ENCODE results near the gene ZNF524.
A peak's percentile ranks its signal among the peaks of the same experiment; 100 is the strongest.

ZNF524 gene

GRCh38 chr19:55603115-55603514 lies 3.0 kb downstream of the ZNF524 start:
- no peak for DNase-seq

- DNase-seq, result no peak
Observed at GRCh38 chr19:55603581-55604292, 3.6 kb downstream of the ZNF524 start.

- DNase-seq, result peak; percentile 99
Observed at GRCh38 chr19:55605207-55605636, 5.1 kb downstream of the ZNF524 start.

GRCh38 chr19:55605637-55606470 lies 5.8 kb downstream of the ZNF524 start, which contains the start of gene ZNF865:
ZNF865 (plus strand) TSS chr19:55605647; CDS start chr19:55613619, 7,972 bp downstream.
- peak; percentile 87 for DNase-seq

GRCh38 chr19:55606471-55606787 lies 6.3 kb downstream of the ZNF524 start:
- no peak for DNase-seq

- DNase-seq, result no peak
Observed at GRCh38 chr19:55606817-55607216, 6.7 kb downstream of the ZNF524 start.

GRCh38 chr19:55609326-55609725 lies 9.2 kb downstream of the ZNF524 start:
- DNase-seq, result no peak

GRCh38 chr19:55611300-55611982 lies 11.4 kb downstream of the ZNF524 start:
- DNase-seq, result no peak

GRCh38 chr19:55611983-55612645 lies 12.0 kb downstream of the ZNF524 start:
- DNase-seq, result no peak

GRCh38 chr19:55613396-55613795 lies 13.3 kb downstream of the ZNF524 start:
- DNase-seq, result no peak

GRCh38 chr19:55613930-55614710 lies 14.0 kb downstream of the ZNF524 start:
- no peak for DNase-seq

- no peak for DNase-seq
Observed at GRCh38 chr19:55614711-55615542, 14.8 kb downstream of the ZNF524 start.

- DNase-seq, result no peak
Observed at GRCh38 chr19:55615543-55616394, 15.7 kb downstream of the ZNF524 start.

- DNase-seq, result no peak
Observed at GRCh38 chr19:55616395-55616875, 16.3 kb downstream of the ZNF524 start.

GRCh38 chr19:55617426-55617825 lies 17.3 kb downstream of the ZNF524 start:
- no peak for DNase-seq

- DNase-seq, result no peak
Observed at GRCh38 chr19:55618426-55618825, 18.3 kb downstream of the ZNF524 start.

GRCh38 chr19:55619286-55619685 lies 19.2 kb downstream of the ZNF524 start:
- no peak for DNase-seq

- peak; percentile 36 for DNase-seq
Observed at GRCh38 chr19:55620410-55621204, 20.5 kb downstream of the ZNF524 start.

- DNase-seq, result peak; percentile 25
Observed at GRCh38 chr19:55621205-55621672, 21.2 kb downstream of the ZNF524 start.

All from femur (tissue), 1 donor.